HG03025 (cell line): Measurements from ENCODE around the gene ISL1.

Source experiments
- ATAC-seq: cut with Tn5 transposase; IDR thresholded peaks from one replicate; pipeline ENCODE4 v1.9.1; 2021; ENCODE audit warnings: mild to moderate bottlenecking, moderate library complexity; ENCODE audit not compliant: unreplicated experiment, low FRiP score

The ISL1 gene

GRCh38 chr5:51439232-51439631, 56.0 kb downstream of the ISL1 start:
- ATAC-seq, result no peak
